ENCODE data around the gene APBB1IP.

- TF ChIP-seq CTCF (IDR thresholded peaks at IDR 0.05) = no peak
- no peak for TF ChIP-seq POLR2A (IDR thresholded peaks at IDR 0.05)
- no peak for TF ChIP-seq POLR2AphosphoS5 (IDR thresholded peaks at IDR 0.05)
Observed at GRCh38 chr10:26478061-26478460, 39.9 kb downstream of the APBB1IP start.
